CD14-positive monocyte (primary cell): ENCODE measurements around the gene TMEM222. TPM values are rescaled to one million over a fixed set of nuclear protein-coding genes. Genes with fewer than 3 reads are reported as not detected.

Experiments
- DNase-seq, 3 donors: peaks; one replicate each; pipeline ENCODE4 v3.0.0-alpha.2; 2011 to 2022
- H2AFZ ChIP-seq: 2 replicates; pipeline ENCODE4 v1.6.0; 2012; ENCODE audit warnings: mild to moderate bottlenecking, low read depth, low read length, inconsistent platforms; ENCODE audit not compliant: insufficient read depth, poor library complexity, severe bottlenecking
- H3K27ac ChIP-seq, 2 donors: 1 replicate in 1 of 2; 2 replicates in 1 of 2; pipeline ENCODE4 v1.5.1; 2012 to 2013; ENCODE audit warnings: low read length in 2 of 2, control low read depth in 1 of 2, inconsistent platforms in 1 of 2, low read depth in 1 of 2, mild to moderate bottlenecking in 1 of 2
- H3K27me3 ChIP-seq, 2 donors: one replicate each; pipeline versions ENCODE4 v1.6.0 to v1.6.1; 2011 to 2013; ENCODE audit warnings: low read length in 2 of 2; ENCODE audit not compliant: control insufficient read depth in 2 of 2, insufficient read depth in 2 of 2
- H3K36me3 ChIP-seq, 2 donors: replicated peaks in 1 of 2; 1 replicate in 1 of 2; 2 replicates in 1 of 2; pipeline versions ENCODE4 v1.5.1 to v1.6.1; 2012 to 2013; ENCODE audit warnings: low read length in 2 of 2, control low read depth in 1 of 2, inconsistent platforms in 1 of 2, mild to moderate bottlenecking in 1 of 2; ENCODE audit not compliant: insufficient read depth in 2 of 2, control insufficient read depth in 1 of 2
- H3K4me1 ChIP-seq, 2 donors: 1 replicate in 1 of 2; 2 replicates in 1 of 2; pipeline versions ENCODE4 v1.5.1 to v1.6.1; 2012 to 2013; ENCODE audit warnings: low read length in 2 of 2, control low read depth in 1 of 2, inconsistent platforms in 1 of 2, mild to moderate bottlenecking in 1 of 2, moderate library complexity in 1 of 2; ENCODE audit not compliant: insufficient read depth in 2 of 2, control insufficient read depth in 1 of 2
- H3K4me2 ChIP-seq: replicated peaks from 2 replicates; pipeline ENCODE3; 2012; ENCODE audit warnings: low read length, moderate library complexity, mild to moderate bottlenecking; ENCODE audit not compliant: poor library complexity, severe bottlenecking; ENCODE audit errors: extremely low read depth
- H3K4me3 ChIP-seq, 3 experiments: fragments of 200-600 bp in 1 of 3; sonication (generic) in 1 of 3; replicated peaks in 1 of 3; 1 replicate in 2 of 3; 2 replicates in 1 of 3; pipeline ENCODE4 v1.5.1; 2011 to 2013; ENCODE audit warnings: low read length in 3 of 3, mild to moderate bottlenecking in 3 of 3, control low read depth in 2 of 3, low read depth in 2 of 3, inconsistent platforms in 1 of 3, moderate library complexity in 1 of 3
- H3K79me2 ChIP-seq: 2 replicates; pipeline ENCODE4 v1.6.0; 2012; ENCODE audit warnings: mild to moderate bottlenecking, control low read depth, inconsistent platforms, low read length, moderate library complexity; ENCODE audit not compliant: insufficient read depth
- H3K9ac ChIP-seq: 2 replicates; pipeline ENCODE4 v1.6.0; 2017; ENCODE audit warnings: low read length, mild to moderate bottlenecking; ENCODE audit not compliant: insufficient read depth, poor library complexity, severe bottlenecking
- H3K9me3 ChIP-seq, 2 donors: replicated peaks in 1 of 2; 1 replicate in 1 of 2; 2 replicates in 1 of 2; pipeline versions ENCODE4 v1.5.1 to v1.6.1; 2012 to 2013; ENCODE audit warnings: low read length in 2 of 2, control low read depth in 1 of 2; ENCODE audit not compliant: control insufficient read depth in 1 of 2, insufficient read depth in 1 of 2
- H4K20me1 ChIP-seq: 2 replicates; pipeline ENCODE4 v1.6.0; 2012; ENCODE audit warnings: mild to moderate bottlenecking, low read length, control low read depth, moderate library complexity; ENCODE audit not compliant: insufficient read depth
- H3K27ac Mint-ChIP-seq, 7 donors: one replicate each; pipeline ENCODE4 v1.8.0; 2020; ENCODE audit warnings: mild to moderate bottlenecking in 7 of 7, mixed read lengths in 7 of 7, moderate library complexity in 6 of 7, inconsistent platforms in 2 of 7
- H3K27me3 Mint-ChIP-seq, 3 donors: one replicate each; pipeline ENCODE4 v1.8.0; 2021 to 2022; ENCODE audit warnings: low read depth in 3 of 3, mild to moderate bottlenecking in 3 of 3, mixed read lengths in 3 of 3, moderate library complexity in 3 of 3, inconsistent platforms in 1 of 3
- H3K36me3 Mint-ChIP-seq, 2 donors: one replicate each; pipeline ENCODE4 v1.8.0; 2020; ENCODE audit warnings: mixed read lengths in 2 of 2, inconsistent platforms in 1 of 2, mild to moderate bottlenecking in 1 of 2
- H3K4me1 Mint-ChIP-seq: one replicate; pipeline ENCODE4 v1.8.0; 2020; ENCODE audit warnings: mild to moderate bottlenecking, mixed read lengths
- H3K4me3 Mint-ChIP-seq, 2 donors: one replicate each; pipeline ENCODE4 v1.8.0; 2020; ENCODE audit warnings: mild to moderate bottlenecking in 2 of 2, mixed read lengths in 2 of 2, moderate library complexity in 1 of 2
- H3K9me3 Mint-ChIP-seq, 7 donors: one replicate each; pipeline ENCODE4 v1.8.0; 2020 to 2022; ENCODE audit warnings: mixed read lengths in 7 of 7, mild to moderate bottlenecking in 6 of 7, moderate library complexity in 6 of 7, inconsistent platforms in 2 of 7
- WGBS: methylation state at CpG from one replicate; pipeline ENCODE4 v1.1.5; 2013; ENCODE audit warnings: missing lambda C conversion rate; ENCODE audit not compliant: insufficient coverage; 5-methylcytosine and 5-hydroxymethylcytosine counted together
- intact Hi-C, 2 donors: fragments of 100-400 bp; cut with micrococcal nuclease; formaldehyde crosslinking; loops; one replicate each; pipeline versions ENCODE4 v1.15.0 to v1.15.1; 2023
- polyA plus RNA-seq, 3 donors: library from polyadenylated mRNA; depleted of rRNA in 1 of 3; unstranded in 2 of 3; stranded (reverse) in 1 of 3; fragments of 300-500 nt in 2 of 3; fragments of >200 nt in 1 of 3; fragmentation: Illumina TruSeq in 2 of 3; gene quantifications; 1 replicate in 2 of 3; 2 replicates in 1 of 3; pipeline ENCODE4 v1.2.3, GENCODE V29; 2012 to 2021
- TF ChIP-seq, protein P1 (sequence below): fragments of 200-600 bp; IDR thresholded peaks from one replicate; pipeline ENCODE4 v1.8.0; 2022; ENCODE audit warnings: antibody characterized with exemption, mild to moderate bottlenecking

Gene TMEM222
- polyA plus RNA-seq, 3 donors = 23.2 to 29.0 (median 24.6) TPM

DNA sequence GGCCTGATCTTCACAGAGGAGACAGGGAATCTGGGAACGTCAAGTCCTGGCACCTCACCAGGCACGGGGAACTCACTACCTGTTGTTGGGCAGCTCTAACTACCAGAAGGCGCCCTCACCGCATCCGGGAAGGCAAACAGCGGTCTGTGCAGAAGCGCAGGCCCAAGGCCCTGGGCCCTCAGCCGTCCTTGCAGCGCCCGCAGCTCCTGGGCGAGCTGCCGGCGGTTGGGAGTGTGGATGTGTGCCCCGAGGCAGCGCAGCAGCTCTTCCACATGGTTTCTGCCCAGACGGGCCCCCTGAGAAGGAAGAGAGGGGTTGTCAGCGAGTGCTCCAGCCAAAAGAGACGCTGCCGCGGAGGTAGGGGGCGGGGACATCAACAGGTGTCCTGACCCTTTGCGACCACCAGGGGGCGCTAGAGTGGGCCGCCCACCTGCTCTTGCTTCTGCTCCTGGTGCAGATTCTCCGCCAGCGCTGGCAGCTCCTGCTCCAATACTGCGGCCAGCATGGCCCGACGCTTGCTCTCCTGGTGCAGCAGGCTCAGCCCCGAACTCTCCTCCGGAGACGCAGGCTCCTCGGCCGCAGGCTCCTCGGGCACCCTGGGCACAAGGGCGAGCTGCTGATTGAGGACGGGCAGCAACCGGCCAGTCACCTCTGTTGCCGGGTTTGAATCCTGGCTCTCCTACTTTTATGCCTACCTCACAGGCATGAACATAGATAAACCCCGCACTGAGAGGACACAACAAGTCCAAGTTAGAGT lies 35.5 kb downstream of the TMEM222 start:
- Mint-ChIP-seq H3K9me3 (peaks cover 0 to 2% (median 0%) of the 10 kb centered on the region in 7 donors), H3K4me1 (peaks cover 28% of the 10 kb centered on the region), H3K4me3 (peak overlapping the region; percentile 64 to 73), H3K27ac (no peak overlapping the region), H3K36me3 (peaks cover 25 to 76% of the 10 kb centered on the region in 2 donors), H3K27me3 (peaks cover 14 to 35% (median 28%) of the 10 kb centered on the region in 3 donors)
- peaks cover 11 to 27% of the 10 kb centered on the region in 2 donors for H3K36me3 ChIP-seq
- no peak overlapping the region for H3K9ac ChIP-seq
- H3K27me3 ChIP-seq = peaks cover 0 to 20% of the 10 kb centered on the region in 2 donors
- intact Hi-C loops = loop anchor here (2.0 to 5.0 kb wide), 2 partner anchors 37 to 40 kb away; no protein-coding TSS in a partner anchor
- H3K4me3 ChIP-seq = peak overlapping the region; percentile 3 to 64 (median 6)
- H3K4me2 ChIP-seq = peak overlapping the region; percentile 84
- H3K4me1 ChIP-seq = peaks cover 21 to 32% of the 10 kb centered on the region in 2 donors
- TF ChIP-seq, protein P1, sequence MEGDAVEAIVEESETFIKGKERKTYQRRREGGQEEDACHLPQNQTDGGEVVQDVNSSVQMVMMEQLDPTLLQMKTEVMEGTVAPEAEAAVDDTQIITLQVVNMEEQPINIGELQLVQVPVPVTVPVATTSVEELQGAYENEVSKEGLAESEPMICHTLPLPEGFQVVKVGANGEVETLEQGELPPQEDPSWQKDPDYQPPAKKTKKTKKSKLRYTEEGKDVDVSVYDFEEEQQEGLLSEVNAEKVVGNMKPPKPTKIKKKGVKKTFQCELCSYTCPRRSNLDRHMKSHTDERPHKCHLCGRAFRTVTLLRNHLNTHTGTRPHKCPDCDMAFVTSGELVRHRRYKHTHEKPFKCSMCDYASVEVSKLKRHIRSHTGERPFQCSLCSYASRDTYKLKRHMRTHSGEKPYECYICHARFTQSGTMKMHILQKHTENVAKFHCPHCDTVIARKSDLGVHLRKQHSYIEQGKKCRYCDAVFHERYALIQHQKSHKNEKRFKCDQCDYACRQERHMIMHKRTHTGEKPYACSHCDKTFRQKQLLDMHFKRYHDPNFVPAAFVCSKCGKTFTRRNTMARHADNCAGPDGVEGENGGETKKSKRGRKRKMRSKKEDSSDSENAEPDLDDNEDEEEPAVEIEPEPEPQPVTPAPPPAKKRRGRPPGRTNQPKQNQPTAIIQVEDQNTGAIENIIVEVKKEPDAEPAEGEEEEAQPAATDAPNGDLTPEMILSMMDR = peak; percentile 100
- no peaks in the 10 kb centered on the region for H3K79me2 ChIP-seq
- WGBS = 4% methylated on average over 34 of the region's 40 CpGs
- peak overlapping the region; percentile 72 for H2AFZ ChIP-seq
- no peak overlapping the region for H3K27ac ChIP-seq
- no peaks in the 10 kb centered on the region for H3K9me3 ChIP-seq
- peaks cover 13% of the 10 kb centered on the region for H4K20me1 ChIP-seq
- DNase-seq = peak; percentile 65 to 74 (median 65)

DNA sequence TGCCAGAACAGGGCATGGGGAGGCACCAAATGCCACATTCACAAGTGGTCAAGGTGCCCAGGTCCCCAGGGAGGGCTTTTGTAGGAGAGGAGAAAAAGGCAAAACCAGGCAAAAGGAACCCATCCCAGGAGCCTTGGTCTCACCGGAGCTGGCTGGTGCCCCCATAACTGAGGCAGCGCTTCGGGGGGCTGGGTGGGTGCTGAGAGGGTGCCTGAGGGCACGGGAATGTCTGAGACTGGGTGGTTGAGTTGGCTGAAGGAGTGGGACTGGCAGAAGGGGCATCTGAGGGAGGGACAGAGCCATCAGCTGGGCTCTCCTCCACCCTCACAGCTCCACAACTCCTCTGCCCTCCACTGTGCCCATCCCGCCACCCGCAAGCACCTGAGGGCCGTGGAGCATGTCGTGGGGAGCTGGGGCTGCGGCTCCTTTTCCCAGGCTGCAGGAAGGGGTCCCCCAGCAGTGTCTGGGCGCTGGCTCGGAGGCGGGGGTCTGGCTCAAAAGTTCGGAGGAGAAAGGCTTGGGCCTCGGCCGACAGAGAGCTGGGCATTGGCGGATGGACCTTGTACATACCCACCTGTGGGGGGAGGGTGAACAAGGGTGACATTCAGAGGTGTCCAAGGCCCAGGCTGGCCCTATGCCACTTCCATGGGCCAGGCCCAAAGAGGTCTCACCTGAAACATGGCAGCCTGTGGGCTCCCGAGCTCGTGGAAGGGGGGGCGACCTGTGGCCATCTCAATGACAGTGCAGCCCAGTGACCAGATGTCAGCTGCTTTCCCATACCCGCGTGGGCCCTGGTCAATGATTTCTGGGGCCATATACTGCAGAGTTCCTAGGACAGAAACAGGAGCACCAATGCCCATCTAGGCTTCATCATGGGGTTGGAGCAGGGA lies 36.3 kb downstream of the TMEM222 start:
- Mint-ChIP-seq H3K4me1 (peaks cover 28% of the 10 kb centered on the region), H3K27me3 (peaks cover 16 to 35% (median 29%) of the 10 kb centered on the region in 3 donors), H3K27ac (no peak overlapping the region), H3K36me3 (peaks cover 26 to 78% of the 10 kb centered on the region in 2 donors), H3K9me3 (peaks cover 0 to 2% (median 0%) of the 10 kb centered on the region in 7 donors), H3K4me3 (peak overlapping the region in 1 of 2 donors; percentile 15)
- DNase-seq = no peak
- H3K9ac ChIP-seq = no peak overlapping the region
- peaks cover 13% of the 10 kb centered on the region for H4K20me1 ChIP-seq
- H3K4me3 ChIP-seq = no peak overlapping the region
- peaks cover 10 to 33% of the 10 kb centered on the region in 2 donors for H3K36me3 ChIP-seq
- 96% methylated on average over 17 of the region's 21 CpGs for WGBS
- H2AFZ ChIP-seq = no peak overlapping the region
- TF ChIP-seq, protein P1 = no peak
- H3K4me1 ChIP-seq = peaks cover 21 to 32% of the 10 kb centered on the region in 2 donors
- H3K9me3 ChIP-seq = no peaks in the 10 kb centered on the region
- no peak overlapping the region for H3K27ac ChIP-seq
- peaks cover 0 to 20% of the 10 kb centered on the region in 2 donors for H3K27me3 ChIP-seq
- no peak overlapping the region for H3K4me2 ChIP-seq
- intact Hi-C loops = loop anchor here (2.0 to 5.0 kb wide), 2 partner anchors 37 to 39 kb away; no protein-coding TSS in a partner anchor
- no peaks in the 10 kb centered on the region for H3K79me2 ChIP-seq
